Ishikawa (cell line): ENCODE measurements around the gene CEP131.

Source experiments
- CEBPB ChIP-seq: IDR thresholded peaks from 2 replicates; pipeline ENCODE4 v1.6.1; 2012
- CREB1 ChIP-seq: IDR thresholded peaks from 2 replicates; pipeline ENCODE4 v1.6.1; 2012; ENCODE audit warnings: low read depth
- EGR1 ChIP-seq: IDR thresholded peaks from 2 replicates; pipeline ENCODE4 v1.6.1; 2012
- EP300 ChIP-seq: IDR thresholded peaks from 2 replicates; pipeline ENCODE4 v1.6.1; 2012; ENCODE audit warnings: borderline replicate concordance
- FOXM1 ChIP-seq: IDR thresholded peaks from 2 replicates; pipeline ENCODE4 v1.6.1; 2012; ENCODE audit warnings: low read depth, borderline replicate concordance
- NFIC ChIP-seq: IDR thresholded peaks from 2 replicates; pipeline ENCODE4 v1.6.1; 2012
- RAD21 ChIP-seq: IDR thresholded peaks from 2 replicates; pipeline ENCODE4 v1.6.1; 2012; ENCODE audit warnings: low read depth
- TAF1 ChIP-seq: IDR thresholded peaks from 2 replicates; pipeline ENCODE4 v1.6.1; 2012; ENCODE audit warnings: low read depth, mild to moderate bottlenecking
- TCF12 ChIP-seq: IDR thresholded peaks from 2 replicates; pipeline ENCODE4 v1.6.1; 2012; ENCODE audit warnings: low read depth
- TEAD4 ChIP-seq: IDR thresholded peaks from 2 replicates; pipeline ENCODE4 v1.6.1; 2012
- YY1 ChIP-seq: IDR thresholded peaks from 2 replicates; pipeline ENCODE4 v1.6.1; 2012; ENCODE audit warnings: low read depth
- ZBTB7A ChIP-seq: IDR thresholded peaks from 2 replicates; pipeline ENCODE4 v1.6.1; 2012; ENCODE audit warnings: low read depth
- TF ChIP-seq, protein P1 (sequence below): IDR thresholded peaks from 2 replicates; pipeline ENCODE4 v1.6.1; 2012; ENCODE audit warnings: low read depth, mild to moderate bottlenecking
- TF ChIP-seq, protein P2 (sequence below): IDR thresholded peaks from 2 replicates; pipeline ENCODE4 v1.6.1; 2012
- TF ChIP-seq, protein P3 (sequence below): IDR thresholded peaks from 2 replicates; pipeline ENCODE4 v1.6.1; 2012

CEP131 gene

GRCh38 chr17:81183316-81183715, 39.4 kb downstream of the CEP131 start:
- TF ChIP-seq, protein P1, sequence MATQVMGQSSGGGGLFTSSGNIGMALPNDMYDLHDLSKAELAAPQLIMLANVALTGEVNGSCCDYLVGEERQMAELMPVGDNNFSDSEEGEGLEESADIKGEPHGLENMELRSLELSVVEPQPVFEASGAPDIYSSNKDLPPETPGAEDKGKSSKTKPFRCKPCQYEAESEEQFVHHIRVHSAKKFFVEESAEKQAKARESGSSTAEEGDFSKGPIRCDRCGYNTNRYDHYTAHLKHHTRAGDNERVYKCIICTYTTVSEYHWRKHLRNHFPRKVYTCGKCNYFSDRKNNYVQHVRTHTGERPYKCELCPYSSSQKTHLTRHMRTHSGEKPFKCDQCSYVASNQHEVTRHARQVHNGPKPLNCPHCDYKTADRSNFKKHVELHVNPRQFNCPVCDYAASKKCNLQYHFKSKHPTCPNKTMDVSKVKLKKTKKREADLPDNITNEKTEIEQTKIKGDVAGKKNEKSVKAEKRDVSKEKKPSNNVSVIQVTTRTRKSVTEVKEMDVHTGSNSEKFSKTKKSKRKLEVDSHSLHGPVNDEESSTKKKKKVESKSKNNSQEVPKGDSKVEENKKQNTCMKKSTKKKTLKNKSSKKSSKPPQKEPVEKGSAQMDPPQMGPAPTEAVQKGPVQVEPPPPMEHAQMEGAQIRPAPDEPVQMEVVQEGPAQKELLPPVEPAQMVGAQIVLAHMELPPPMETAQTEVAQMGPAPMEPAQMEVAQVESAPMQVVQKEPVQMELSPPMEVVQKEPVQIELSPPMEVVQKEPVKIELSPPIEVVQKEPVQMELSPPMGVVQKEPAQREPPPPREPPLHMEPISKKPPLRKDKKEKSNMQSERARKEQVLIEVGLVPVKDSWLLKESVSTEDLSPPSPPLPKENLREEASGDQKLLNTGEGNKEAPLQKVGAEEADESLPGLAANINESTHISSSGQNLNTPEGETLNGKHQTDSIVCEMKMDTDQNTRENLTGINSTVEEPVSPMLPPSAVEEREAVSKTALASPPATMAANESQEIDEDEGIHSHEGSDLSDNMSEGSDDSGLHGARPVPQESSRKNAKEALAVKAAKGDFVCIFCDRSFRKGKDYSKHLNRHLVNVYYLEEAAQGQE, result no peak
- TF ChIP-seq TAF1 (no peak), CEBPB (no peak), FOXM1 (no peak), EGR1 (no peak), TCF12 (no peak), TEAD4 (no peak), RAD21 (no peak), ZBTB7A (no peak), EP300 (no peak), CREB1 (no peak), YY1 (no peak), NFIC (no peak)
- TF ChIP-seq, protein P2, sequence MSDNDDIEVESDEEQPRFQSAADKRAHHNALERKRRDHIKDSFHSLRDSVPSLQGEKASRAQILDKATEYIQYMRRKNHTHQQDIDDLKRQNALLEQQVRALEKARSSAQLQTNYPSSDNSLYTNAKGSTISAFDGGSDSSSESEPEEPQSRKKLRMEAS, result no peak
- TF ChIP-seq, protein P3, sequence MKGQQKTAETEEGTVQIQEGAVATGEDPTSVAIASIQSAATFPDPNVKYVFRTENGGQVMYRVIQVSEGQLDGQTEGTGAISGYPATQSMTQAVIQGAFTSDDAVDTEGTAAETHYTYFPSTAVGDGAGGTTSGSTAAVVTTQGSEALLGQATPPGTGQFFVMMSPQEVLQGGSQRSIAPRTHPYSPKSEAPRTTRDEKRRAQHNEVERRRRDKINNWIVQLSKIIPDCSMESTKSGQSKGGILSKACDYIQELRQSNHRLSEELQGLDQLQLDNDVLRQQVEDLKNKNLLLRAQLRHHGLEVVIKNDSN, result no peak

DNA sequence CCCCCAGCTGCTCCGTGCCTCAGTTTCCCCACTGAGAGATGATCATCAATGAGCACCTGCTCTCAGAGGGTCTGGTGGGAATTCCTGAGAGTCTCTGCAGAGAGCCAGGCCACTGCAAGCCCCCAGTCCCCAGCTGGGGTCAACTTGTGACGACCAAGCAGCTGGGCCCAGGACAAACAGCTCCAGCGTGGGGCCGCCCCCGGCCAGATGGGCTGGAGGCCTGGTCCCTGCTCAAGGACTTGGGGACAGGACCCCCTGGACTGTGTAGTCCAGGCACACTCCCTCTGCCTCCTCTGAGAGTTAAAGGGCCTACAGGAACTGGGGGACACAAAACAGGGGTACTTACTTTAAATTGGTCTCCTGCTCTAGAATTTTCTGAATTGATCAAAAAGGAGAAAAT, 40.2 kb downstream of the CEP131 start:
- TF ChIP-seq, protein P2, result no peak
- no peak for TF ChIP-seq EP300
- no peak for TF ChIP-seq CREB1
- TF ChIP-seq, protein P1, result no peak
- no peak for TF ChIP-seq ZBTB7A
- TF ChIP-seq TEAD4, result no peak
- no peak for TF ChIP-seq NFIC
- TF ChIP-seq, protein P3, result no peak
- no peak for TF ChIP-seq EGR1
- no peak for TF ChIP-seq TCF12
- TF ChIP-seq TAF1, result no peak
- no peak for TF ChIP-seq CEBPB
- TF ChIP-seq RAD21, result no peak
- TF ChIP-seq FOXM1, result no peak

DNA sequence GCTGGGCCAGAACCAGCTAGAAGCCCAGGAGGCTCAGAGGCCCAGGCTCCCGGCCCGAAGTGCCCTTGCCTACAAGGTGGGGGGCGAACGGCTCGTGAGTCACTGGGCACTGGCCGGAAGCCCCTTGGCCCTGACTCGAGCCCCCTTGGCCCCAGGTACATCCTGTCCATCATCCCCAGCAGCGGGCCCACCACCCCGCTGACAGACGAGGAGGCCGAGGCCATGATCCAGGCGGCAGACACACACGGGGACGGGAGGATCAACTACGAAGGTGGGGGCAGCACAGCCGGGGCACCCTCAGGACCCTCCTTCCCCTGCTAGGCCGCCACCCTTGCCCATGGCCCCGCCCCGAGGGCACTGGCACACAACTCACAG, 41.0 kb downstream of the CEP131 start:
- TF ChIP-seq NFIC (no peak), ZBTB7A (no peak), TAF1 (no peak), EP300 (no peak), YY1 (no peak), CREB1 (no peak), CEBPB (no peak), RAD21 (no peak), FOXM1 (no peak), EGR1 (no peak), TCF12 (no peak)
- TF ChIP-seq, protein P3, result no peak
- TF ChIP-seq, protein P2, result no peak

- no peak for TF ChIP-seq CEBPB
- no peak for TF ChIP-seq ZBTB7A
- no peak for TF ChIP-seq TAF1
- TF ChIP-seq CREB1, result no peak
- no peak for TF ChIP-seq EGR1
- no peak for TF ChIP-seq TCF12
- no peak for TF ChIP-seq NFIC
- TF ChIP-seq, protein P1, result no peak
- no peak for TF ChIP-seq FOXM1
- TF ChIP-seq YY1, result no peak
- TF ChIP-seq, protein P3, result no peak
- no peak for TF ChIP-seq TEAD4
- TF ChIP-seq, protein P2, result no peak
Measured at GRCh38 chr17:81180836-81181810, 41.6 kb downstream of the CEP131 start.
